Right renal cortex interstitium (tissue), 3 donors: Measurements from ENCODE around the gene PLP2. TPM values are rescaled to one million over a fixed set of nuclear protein-coding genes. Genes with fewer than 3 reads are reported as not detected.
"Not testable (repeated sequence)": the region's sequence is repeated elsewhere in the genome, so short reads cannot be mapped to it uniquely, and the experiment has no call there.

Experiments
- DNase-seq, 3 donors: peaks; one replicate each; pipeline ENCODE4 v3.0.0-alpha.2; 2013; ENCODE audit warnings: low read depth in 3 of 3, low spot score in 2 of 3
- polyA plus RNA-seq, 3 donors: library from polyadenylated mRNA; unstranded; fragments of 120-200 nt; gene quantifications; one replicate each; pipeline ENCODE4 v1.2.1, GENCODE V29; 2013; ENCODE audit not compliant: insufficient read length in 3 of 3

The PLP2 gene, protein sequence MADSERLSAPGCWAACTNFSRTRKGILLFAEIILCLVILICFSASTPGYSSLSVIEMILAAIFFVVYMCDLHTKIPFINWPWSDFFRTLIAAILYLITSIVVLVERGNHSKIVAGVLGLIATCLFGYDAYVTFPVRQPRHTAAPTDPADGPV
- polyA plus RNA-seq: 10 to 100 TPM; 29.7 to 40.3 (median 37.7) TPM

DNA sequence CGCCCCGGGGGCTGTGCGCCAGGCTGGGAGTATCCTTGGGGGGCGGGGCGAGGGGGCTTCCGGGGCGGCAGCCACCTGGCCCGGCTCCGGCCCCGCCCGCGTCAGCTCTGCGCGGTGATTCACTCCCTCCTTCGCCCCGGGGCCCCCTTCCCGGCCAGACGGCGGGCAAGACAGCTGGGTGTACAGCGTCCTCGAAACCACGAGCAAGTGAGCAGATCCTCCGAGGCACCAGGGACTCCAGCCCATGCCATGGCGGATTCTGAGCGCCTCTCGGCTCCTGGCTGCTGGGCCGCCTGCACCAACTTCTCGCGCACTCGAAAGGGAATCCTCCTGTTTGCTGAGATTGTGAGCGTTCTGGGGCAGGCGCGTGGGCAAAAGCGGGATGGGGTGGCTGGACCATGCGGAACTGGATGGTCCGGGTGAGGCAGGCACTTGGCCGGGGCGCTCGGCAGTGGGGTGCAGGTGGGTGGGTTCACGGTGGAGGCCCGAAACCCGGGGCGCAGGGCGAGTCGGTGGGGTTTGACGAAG is at the start of gene PLP2:
TSS of gene PLP2 (plus strand) at position 147 of the 528 bp plus-strand sequence. CDS start at position 250, 103 bp downstream.
- no peak for DNase-seq

- DNase-seq: no peak
These were observed 49.2 kb upstream of the PLP2 start for GRCh38 chrX:49122499-49122898.

DNA sequence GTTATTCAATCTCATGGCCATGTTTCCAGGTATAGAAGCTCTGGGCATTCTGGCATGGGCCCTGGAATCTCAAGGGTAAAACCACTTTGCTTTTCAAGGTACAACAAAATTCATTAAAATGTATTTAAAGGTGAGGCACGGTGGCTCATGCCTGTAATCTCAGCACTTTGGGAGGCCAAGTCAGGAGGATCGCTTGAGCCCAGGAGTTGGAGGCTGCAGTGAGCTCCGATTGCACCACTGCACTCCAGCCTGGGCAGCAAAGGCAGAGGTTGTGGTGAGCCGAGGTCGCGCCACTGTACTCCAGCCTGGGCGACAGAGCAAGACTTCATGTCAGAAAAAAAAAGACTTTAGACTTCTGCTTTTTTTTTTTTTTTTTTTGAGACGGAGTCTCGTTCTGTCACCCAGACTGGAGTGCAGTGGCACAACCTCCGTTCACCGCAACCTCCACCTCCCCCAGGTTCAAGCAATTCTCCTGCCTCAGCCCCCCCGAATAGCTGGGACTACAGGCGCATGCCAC is 43.9 kb upstream of the PLP2 start:
- not testable (repeated sequence) for DNase-seq

DNA sequence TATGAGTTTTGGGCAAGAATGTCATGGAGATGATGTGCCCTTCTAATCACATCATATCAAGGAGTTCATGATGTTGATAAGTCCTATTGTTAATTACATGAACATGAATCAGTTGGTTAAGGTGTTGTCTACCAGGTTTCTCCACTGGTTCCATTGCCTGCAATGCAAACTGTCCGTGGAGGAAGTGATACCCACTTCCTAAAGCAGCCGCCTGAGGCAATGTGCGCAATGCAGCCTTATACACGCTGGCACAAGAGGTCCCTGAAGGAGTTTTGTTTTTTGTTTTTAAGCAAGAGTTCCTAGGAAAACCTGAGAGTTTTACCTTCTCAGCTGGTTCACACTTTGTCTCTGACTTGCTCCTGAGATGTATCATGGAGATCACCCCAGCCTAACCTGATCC is 42.3 kb upstream of the PLP2 start:
- no peak for DNase-seq

DNA sequence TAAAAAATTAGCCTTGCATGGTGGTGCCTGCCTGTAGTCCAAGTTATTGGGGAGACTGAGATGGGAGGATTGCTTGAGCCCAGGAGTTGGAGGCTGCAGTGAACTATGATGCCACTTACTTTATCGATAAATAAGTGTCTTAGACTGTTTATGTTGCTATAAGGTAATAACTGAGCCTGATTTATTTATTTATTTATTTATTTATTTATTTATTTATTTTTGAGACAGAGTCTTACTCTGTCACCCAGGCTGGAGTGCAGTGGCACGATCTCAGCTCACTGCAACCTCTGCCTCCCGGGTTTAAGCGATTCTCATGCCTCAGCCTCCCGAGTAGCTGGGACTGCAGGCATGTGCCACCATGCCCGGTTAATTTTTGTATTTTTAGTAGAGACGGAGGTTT is 39.4 kb upstream of the PLP2 start:
- DNase-seq: not testable (repeated sequence)

DNA sequence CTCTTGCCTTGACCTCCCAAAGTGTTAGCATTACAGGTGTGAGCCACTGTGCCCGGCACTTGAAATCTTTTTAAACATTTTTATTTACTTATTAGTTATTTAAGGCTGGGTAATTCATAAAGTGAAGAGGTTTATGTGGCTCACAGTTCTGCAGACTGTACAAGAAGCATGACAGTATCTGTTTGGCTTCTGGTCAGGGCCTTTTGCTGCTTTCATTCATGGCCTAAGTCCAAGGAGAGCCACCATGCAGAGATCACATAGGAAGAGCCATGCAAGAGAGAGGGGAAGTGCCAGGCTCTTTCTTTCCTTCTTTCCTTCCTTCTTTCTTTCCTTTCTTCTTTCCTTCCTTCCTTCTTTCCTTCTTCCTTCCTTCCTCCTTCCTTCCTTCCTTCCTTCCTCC is 37.9 kb upstream of the PLP2 start:
- DNase-seq: no peak

DNA sequence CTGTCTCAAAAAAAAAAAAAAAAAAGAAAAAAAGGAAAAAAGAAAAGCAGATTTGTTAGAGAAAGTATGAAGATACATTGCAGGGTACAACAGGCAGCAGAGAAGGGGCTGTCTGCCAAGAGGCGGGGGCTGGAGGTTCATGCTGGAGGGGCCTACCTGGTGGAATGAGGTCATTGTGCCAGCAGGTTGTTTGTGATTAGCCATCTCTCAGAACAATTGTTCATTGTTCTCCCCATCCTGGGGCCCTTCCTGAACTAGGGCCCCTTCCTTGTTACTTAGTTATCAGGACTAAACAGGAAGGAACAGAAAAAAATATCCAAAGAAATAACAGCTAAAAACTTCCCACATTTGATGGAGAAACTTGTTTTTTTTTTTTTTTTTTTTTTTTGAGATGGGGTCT is 34.2 kb upstream of the PLP2 start:
- no peak for DNase-seq

GRCh38 chrX:49139713-49140112 is 32.0 kb upstream of the PLP2 start:
- DNase-seq: no peak

GRCh38 chrX:49142264-49142663 is 29.4 kb upstream of the PLP2 start:
- DNase-seq: not testable (repeated sequence)

- DNase-seq: not testable (repeated sequence)
These were observed 28.5 kb upstream of the PLP2 start for GRCh38 chrX:49143154-49143553.

DNA sequence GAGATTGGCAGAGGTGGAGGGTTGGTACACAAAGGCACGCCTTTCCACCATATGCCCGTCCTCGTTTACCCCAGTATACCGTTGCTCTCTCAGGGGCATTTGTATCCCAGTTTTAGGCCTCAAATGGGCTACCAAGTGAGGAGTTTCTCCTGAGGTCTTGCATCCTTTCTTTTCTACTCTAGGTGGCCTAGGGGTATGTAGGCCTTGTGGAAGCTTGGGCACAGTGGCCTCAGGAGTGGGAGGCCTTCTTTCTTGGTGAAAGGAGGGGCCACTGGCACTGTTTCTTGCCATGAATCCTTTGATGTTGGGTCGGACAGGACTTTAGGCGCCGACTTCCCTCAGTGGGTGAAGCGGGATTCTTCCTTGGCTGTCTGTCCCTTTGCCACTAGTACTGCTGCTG is 24.4 kb upstream of the PLP2 start:
- no peak for DNase-seq

DNA sequence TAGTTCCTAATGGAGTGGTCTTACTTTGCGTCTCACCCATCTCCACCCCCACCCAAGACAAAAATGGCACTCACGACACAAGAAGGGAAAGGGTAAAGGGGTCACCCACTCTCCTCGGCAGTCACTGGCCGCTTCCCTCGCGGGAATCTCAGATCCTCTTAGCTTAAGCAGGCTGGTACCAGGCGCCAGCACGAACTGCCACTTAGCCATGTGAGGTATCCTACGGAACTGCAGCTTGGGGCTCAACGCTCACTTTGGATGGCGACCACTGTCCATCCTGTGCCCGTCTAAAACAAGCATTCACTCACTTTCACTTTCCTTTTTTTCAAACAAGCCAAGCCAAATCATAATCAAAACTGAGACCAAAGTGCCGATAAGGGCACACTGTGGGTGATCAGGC is 23.8 kb upstream of the PLP2 start:
- no peak for DNase-seq

DNA sequence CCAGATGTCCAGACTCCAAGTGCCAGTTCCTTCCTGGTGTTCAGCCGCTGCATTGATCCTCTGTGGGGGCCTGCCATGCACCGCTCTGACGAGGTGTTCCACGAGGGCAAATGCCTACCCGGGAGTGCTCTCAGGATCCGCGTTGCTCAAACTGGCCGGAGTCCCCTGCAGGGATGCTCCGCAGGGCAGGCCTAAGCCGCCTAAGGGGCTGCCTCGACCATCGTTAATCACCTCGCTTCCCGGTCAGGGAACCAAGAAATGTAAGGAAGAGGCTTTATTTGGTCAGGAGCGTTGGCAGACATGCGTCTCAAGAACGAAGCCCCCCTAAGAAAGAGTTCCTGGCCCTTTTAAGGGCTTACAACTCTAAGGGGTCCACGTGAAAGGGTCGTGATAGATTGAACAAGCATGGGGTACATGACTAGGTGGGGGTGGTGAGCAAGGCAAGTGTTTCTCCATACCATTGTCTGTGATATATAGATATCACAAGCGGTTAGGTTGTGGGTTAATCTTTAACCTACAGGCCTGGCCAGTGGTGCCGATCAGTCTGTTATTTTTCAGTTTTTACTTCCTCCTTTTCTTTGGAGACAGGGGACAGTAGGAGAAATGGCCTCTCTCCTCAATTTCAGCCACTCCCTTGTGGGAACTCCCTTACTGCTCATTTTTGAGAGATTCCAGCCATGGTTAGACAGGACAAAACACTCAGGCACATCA is 23.2 kb upstream of the PLP2 start:
- not testable (repeated sequence) for DNase-seq

DNA sequence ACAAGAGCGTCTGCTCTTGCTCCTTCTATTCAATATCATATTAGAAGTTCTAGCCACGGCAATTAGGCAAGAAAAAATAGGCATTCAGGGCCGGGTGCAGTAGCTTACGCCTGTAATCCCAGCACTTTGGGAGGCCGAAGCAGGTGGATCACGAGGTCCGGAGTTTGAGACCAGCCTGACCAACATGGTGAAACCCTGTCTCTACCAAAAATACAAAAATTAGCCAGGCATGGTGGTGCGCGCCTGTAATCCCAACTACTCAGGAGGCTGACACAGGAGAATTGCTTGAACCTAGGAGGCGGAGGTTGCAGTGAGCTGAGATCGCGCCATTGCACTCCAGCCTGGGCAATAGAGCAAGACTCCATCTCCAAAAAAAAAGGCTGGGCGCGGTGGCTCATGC is 22.4 kb upstream of the PLP2 start:
- DNase-seq: not testable (repeated sequence)

- DNase-seq: no peak
These were observed 18.2 kb upstream of the PLP2 start for GRCh38 chrX:49153467-49153866.

DNA sequence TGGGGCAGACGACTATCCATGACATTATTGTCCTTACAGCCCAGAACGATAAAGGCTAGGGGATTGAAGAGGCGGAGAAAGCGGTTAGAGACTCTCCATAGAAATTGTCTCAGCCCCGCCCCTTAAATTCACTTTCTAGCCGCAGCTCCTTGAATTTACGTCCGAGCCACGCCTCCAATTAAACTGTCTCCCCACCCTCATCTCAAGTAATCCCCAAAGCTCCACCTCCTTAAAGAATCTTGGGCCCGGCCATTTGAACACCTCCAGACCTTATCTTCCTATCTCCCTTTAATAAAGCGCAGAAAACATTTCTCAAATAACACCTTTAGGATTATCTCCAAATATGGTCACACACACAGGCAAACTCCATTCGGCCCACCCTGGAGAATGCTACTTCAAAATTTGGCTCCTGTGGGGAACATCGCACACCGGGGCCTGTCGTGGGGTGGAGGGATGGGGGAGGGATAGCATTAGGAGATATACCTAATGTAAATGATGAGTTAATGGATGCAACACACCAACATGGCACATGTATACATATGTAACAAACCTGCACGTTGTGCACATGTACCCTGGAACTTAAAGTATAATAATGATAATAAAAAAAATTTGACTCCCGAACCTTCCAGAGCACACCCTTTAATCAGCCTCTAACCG is 16.3 kb upstream of the PLP2 start:
- DNase-seq: no peak

DNA sequence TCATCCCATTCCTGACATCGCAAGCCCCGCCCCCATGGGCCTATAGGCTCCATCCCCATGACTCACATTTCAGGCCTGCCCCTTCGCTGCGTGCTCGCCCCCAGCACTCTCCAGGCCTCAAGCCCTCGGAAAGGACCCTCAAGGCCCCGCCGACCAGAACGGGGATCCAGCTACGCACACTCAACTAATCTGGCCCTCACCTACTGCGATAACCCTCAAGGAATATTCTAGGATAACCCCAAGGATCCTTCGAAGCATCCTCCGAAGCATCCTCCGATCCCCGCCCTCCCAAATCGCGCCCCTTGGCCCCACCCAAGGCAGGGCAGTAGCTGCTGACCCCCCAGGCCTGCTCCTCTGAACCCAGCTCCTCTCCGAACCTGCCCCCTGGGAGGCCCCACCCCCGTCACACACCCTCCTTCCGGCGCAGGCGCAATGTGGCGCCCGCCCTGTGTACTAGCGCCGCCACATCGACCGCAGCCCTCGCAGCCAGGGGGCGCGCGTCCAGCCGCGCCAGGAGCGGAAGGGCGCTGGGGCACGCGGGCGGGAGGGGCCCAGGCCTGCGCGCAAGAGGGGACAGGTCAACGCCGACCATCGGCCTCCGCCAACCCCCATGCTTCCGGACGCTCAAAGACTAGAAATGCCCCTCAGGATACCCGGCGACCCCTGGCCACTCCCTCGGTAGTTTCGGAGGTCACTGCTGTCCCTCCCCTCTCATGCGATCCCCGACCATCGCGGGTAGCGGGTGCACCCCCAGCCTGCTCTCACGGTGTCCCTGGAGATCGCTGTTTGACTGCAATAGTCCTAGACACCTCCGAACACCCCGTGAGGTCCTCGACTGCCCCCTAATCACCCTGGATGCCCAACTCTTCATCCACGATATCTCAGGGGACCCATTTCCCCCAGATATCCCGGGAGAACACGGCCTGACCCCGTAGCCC is 15.5 kb upstream of the PLP2 start:
- peak in 2 of 3 donors; percentile 67 to 77 for DNase-seq

DNA sequence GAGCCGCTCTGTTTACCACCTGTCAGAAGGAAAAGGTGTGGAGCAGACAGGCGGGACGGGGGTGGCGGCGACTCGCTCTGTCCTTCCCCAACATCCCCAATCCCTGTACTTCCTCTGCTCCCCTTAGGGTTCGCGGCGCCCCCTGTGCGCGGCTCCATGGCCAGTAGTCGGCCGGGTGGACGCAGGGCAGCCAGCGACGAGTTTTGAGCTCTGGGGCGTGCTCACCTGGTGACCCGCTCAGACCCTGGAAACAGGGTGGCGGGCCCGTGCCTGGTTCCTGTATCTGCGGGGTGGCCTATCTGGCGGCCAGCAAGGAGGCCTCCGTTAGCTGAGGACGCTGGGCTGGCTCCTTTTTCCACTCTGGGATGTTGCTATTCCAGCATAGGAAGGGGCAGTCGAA is 14.5 kb upstream of the PLP2 start:
- no peak for DNase-seq

GRCh38 chrX:49160908-49161307 is 10.8 kb upstream of the PLP2 start:
- DNase-seq: no peak

GRCh38 chrX:49161632-49162031 is 10.1 kb upstream of the PLP2 start:
- DNase-seq: no peak
